ENCODE results near the gene WNT7A.

The WNT7A gene

GRCh38 chr3:13790376-13791197, 89.3 kb downstream of the WNT7A start:
- DNase-seq = no peak

GRCh38 chr3:13788522-13789424, 91.1 kb downstream of the WNT7A start:
- no peak for DNase-seq

- DNase-seq = no peak
Observed at GRCh38 chr3:13787533-13788132, 92.2 kb downstream of the WNT7A start.

- DNase-seq = no peak
Observed at GRCh38 chr3:13786811-13787210, 93.1 kb downstream of the WNT7A start.

GRCh38 chr3:13785853-13786436, 93.9 kb downstream of the WNT7A start:
- DNase-seq = no peak

- DNase-seq = no peak
Observed at GRCh38 chr3:13785351-13785750, 94.5 kb downstream of the WNT7A start.

GRCh38 chr3:13783476-13783875, 96.4 kb downstream of the WNT7A start:
- no peak for DNase-seq

- DNase-seq = no peak
Observed at GRCh38 chr3:13782501-13782900, 97.4 kb downstream of the WNT7A start.

- DNase-seq = no peak
Observed at GRCh38 chr3:13781417-13781816, 98.5 kb downstream of the WNT7A start.

GRCh38 chr3:13780432-13781176, 99.3 kb downstream of the WNT7A start:
- DNase-seq = no peak

GRCh38 chr3:13776253-13777050, 103.4 kb downstream of the WNT7A start:
- no peak for DNase-seq

- DNase-seq = no peak
Observed at GRCh38 chr3:13772885-13773745, 106.8 kb downstream of the WNT7A start.

GRCh38 chr3:13772321-13772745, 107.5 kb downstream of the WNT7A start:
- DNase-seq = no peak

GRCh38 chr3:13771496-13771895, 108.4 kb downstream of the WNT7A start:
- no peak for DNase-seq

GRCh38 chr3:13770170-13771169, 109.4 kb downstream of the WNT7A start:
- DNase-seq = no peak

GRCh38 chr3:13769422-13769821, 110.4 kb downstream of the WNT7A start:
- DNase-seq = no peak

GRCh38 chr3:13768453-13768852, 111.4 kb downstream of the WNT7A start:
- DNase-seq = no peak

- DNase-seq = no peak
Observed at GRCh38 chr3:13767896-13768295, 112.0 kb downstream of the WNT7A start.

GRCh38 chr3:13767030-13767429, 112.8 kb downstream of the WNT7A start:
- DNase-seq = no peak
